ENCODE results near the gene FGR. TPM values are rescaled to one million over a fixed set of nuclear protein-coding genes. Genes with fewer than 3 reads are reported as not detected.

The FGR gene
- total and polyA plus RNA-seq, 2 of the 13 experiments (the other 11 are each of a cell fraction or from before 2014, with no cell fraction given) = not detected

- TF ChIP-seq ZNF574 (CRISPR knock-in tag; IDR thresholded peaks at IDR 0.05) (peak; percentile 65), ZNF18 (CRISPR knock-in tag; IDR thresholded peaks at IDR 0.05; ENCODE audit: insufficient replicate concordance) (no peak), SALL2 (CRISPR knock-in tag; IDR thresholded peaks at IDR 0.05) (peak; percentile 53; the same call in 1 of the 2 replicates), HBP1 (CRISPR knock-in tag; IDR thresholded peaks at IDR 0.05; ENCODE audit: low read depth) (peak; percentile 21; the same call in 1 of the 2 replicates), CBFB (CRISPR knock-in tag; IDR thresholded peaks at IDR 0.05) (0 out of 2 replicates have a peak, but pooled peaks have one; percentile 23), FOXM1 (CRISPR knock-in tag; IDR thresholded peaks at IDR 0.05) (no peak), GMEB2 (CRISPR knock-in tag; IDR thresholded peaks at IDR 0.05; ENCODE audit: low read depth) (no peak), KLF16 (CRISPR knock-in tag; IDR thresholded peaks at IDR 0.05) (peak in 1 of 2 experiments; percentile 56; a peak in 1 of 4 replicates), ZNF280D (CRISPR knock-in tag; IDR thresholded peaks at IDR 0.05) (peak; percentile 29; the same call in 1 of the 2 replicates), MIXL1 (CRISPR knock-in tag; IDR thresholded peaks at IDR 0.05) (no peak), ZNF143 (CRISPR knock-in tag; IDR thresholded peaks at IDR 0.05) (peak; percentile 88), ZNF263 (CRISPR knock-in tag; IDR thresholded peaks at IDR 0.05) (peak; percentile 97), YEATS4 (CRISPR knock-in tag; IDR thresholded peaks at IDR 0.05; ENCODE audit: borderline replicate concordance) (peak; percentile 51; the same call in 1 of the 2 replicates), TAF1 (CRISPR knock-in tag; IDR thresholded peaks at IDR 0.05) (peak; percentile 63), STAT5B (CRISPR knock-in tag; IDR thresholded peaks at IDR 0.05) (no peak), PHF21A (CRISPR knock-in tag; IDR thresholded peaks at IDR 0.05) (0 out of 2 replicates have a peak, but pooled peaks have one; percentile 3), NR1H2 (CRISPR knock-in tag; IDR thresholded peaks at IDR 0.05; ENCODE audit: borderline replicate concordance, low read depth) (no peak), SALL1 (CRISPR knock-in tag; IDR thresholded peaks at IDR 0.05) (peak; percentile 62)
These were observed 31.1 kb downstream of the FGR start, which contains the start of gene AHDC1 (continued) for GRCh38 chr1:27603681-27604578.
